ENCODE measurements around the gene SLBP. TPM values are rescaled to one million over a fixed set of nuclear protein-coding genes. Genes with fewer than 3 reads are reported as not detected.
A peak's percentile ranks its signal among the peaks of the same experiment; 100 is the strongest.

SLBP gene
- total and polyA plus RNA-seq, 2 donors (not counting 3 experiments of a cell fraction or from before 2014, with no cell fraction given), result 48.3 to 63.1 TPM

- H3K4me1 ChIP-seq (ENCODE audit: control insufficient read depth, extremely low read depth, insufficient read depth, low read length), result peaks cover 10% of the 10 kb centered on the region
- FAIRE-seq, result peak; percentile 79
- peak; percentile 43 for TF ChIP-seq POLR2A (IDR thresholded peaks at IDR 0.05; ENCODE audit: low read depth, low read length)
- TF ChIP-seq POLR2AphosphoS5 (IDR thresholded peaks at IDR 0.05; ENCODE audit: insufficient read depth, low read depth, low read length), result peak; percentile 64
- TF ChIP-seq MYC (IDR thresholded peaks at IDR 0.05; ENCODE audit: low read depth, low read length), result no peak
- no peak for TF ChIP-seq MAX (IDR thresholded peaks at IDR 0.05; ENCODE audit: insufficient read depth, insufficient read length)
- DNase-seq (ENCODE audit: low read depth, low spot score), result peak; percentile 84
- peak within 1 kb of the TSS; percentile 34 for H3K9ac ChIP-seq (replicated peaks; ENCODE audit: extremely low read depth, insufficient read depth, low read length)
- CTCF ChIA-PET, result interaction anchor here (1.5 to 2.1 kb wide), 2 partner anchors 9 to 43 kb away, joined by 3 to 14 read pairs; no protein-coding TSS in a partner anchor
- intact Hi-C loops (cut with micrococcal nuclease) (loop anchor here (2.0 kb wide), 1 partner anchor 29 kb away; the partner anchor contains the start of gene SLBP), dilution Hi-C loops (cut with MboI; ENCODE audit: extremely low pct_ligation_motif_present, low sequenced_read_pairs) (no loop called here)
- H4K20me1 ChIP-seq (replicated peaks; ENCODE audit: control insufficient read depth, extremely low read depth, insufficient read depth, low read length), result no peaks in the 10 kb centered on the region
- no peaks in the 10 kb centered on the region for H3K27me3 ChIP-seq (ENCODE audit: control insufficient read depth in 2 of 2, insufficient read depth in 2 of 2, low read length in 2 of 2)
- no peaks in the 10 kb centered on the region for H3K9me1 ChIP-seq (replicated peaks; ENCODE audit: control insufficient read depth, extremely low read depth, insufficient read depth, low read length)
- POLR2A ChIA-PET, result no interaction called here
- peak within 1 kb of the TSS; percentile 81 for H3K4me2 ChIP-seq (ENCODE audit: insufficient read depth, low read length)
- no peaks in the 10 kb centered on the region for H3K79me2 ChIP-seq (ENCODE audit: control insufficient read depth, insufficient read depth, low read length)
- no peaks in the 10 kb centered on the region for H3K9me3 ChIP-seq (replicated peaks; ENCODE audit: control insufficient read depth, insufficient read depth, low read length)
- H3K36me3 ChIP-seq (ENCODE audit: control insufficient read depth in 2 of 2, extremely low read depth in 1 of 2, insufficient read depth in 2 of 2, low read length in 2 of 2), result no peaks in the 10 kb centered on the region
- BruUV-seq (replicated peaks), result no TSS peak
- H3K4me3 ChIP-seq (replicated peaks in 1 of 3; ENCODE audit: insufficient read depth in 1 of 3, low read depth in 1 of 3, low read length in 3 of 3), result peak within 1 kb of the TSS; percentile 19 to 49 (median 47)
- peak within 1 kb of the TSS; percentile 90 for H2AFZ ChIP-seq (ENCODE audit: low read depth, low read length)
- H3K27ac ChIP-seq (ENCODE audit: insufficient read depth, low read depth, low read length), result no peak within 1 kb of the TSS
Measured at GRCh38 chr4:1683736-1684505, 28.2 kb downstream of the SLBP start, which contains the start of gene FAM53A. Gene FAM53A (minus strand): TSS chr4:1684313. CDS start chr4:1668741, 15,572 bp downstream.

GRCh38 chr4:1683261-1683735 is 28.8 kb downstream of the SLBP start:
- FAIRE-seq, result peak; percentile 82
- H3K27ac ChIP-seq (ENCODE audit: insufficient read depth, low read depth, low read length), result no peak overlapping the region

More at GRCh38 chr4:1683261-1683735, 28.8 kb downstream of the SLBP start:
- Histone ChIP-seq H4K20me1 (replicated peaks; ENCODE audit: control insufficient read depth, extremely low read depth, insufficient read depth, low read length) (no peaks in the 10 kb centered on the region), H2AFZ (ENCODE audit: low read depth, low read length) (peak overlapping the region; percentile 90), H3K4me2 (ENCODE audit: insufficient read depth, low read length) (peak overlapping the region; percentile 81), H3K36me3 (ENCODE audit: control insufficient read depth in 2 of 2, extremely low read depth in 1 of 2, insufficient read depth in 2 of 2, low read length in 2 of 2) (no peaks in the 10 kb centered on the region), H3K4me3 (replicated peaks in 1 of 3; ENCODE audit: insufficient read depth in 1 of 3, low read depth in 1 of 3, low read length in 3 of 3) (peak overlapping the region in 2 of 3 experiments; percentile 47 to 49), H3K4me1 (ENCODE audit: control insufficient read depth, extremely low read depth, insufficient read depth, low read length) (peaks cover 10% of the 10 kb centered on the region), H3K27me3 (ENCODE audit: control insufficient read depth in 2 of 2, insufficient read depth in 2 of 2, low read length in 2 of 2) (no peaks in the 10 kb centered on the region), H3K9me1 (replicated peaks; ENCODE audit: control insufficient read depth, extremely low read depth, insufficient read depth, low read length) (no peaks in the 10 kb centered on the region), H3K9me3 (replicated peaks; ENCODE audit: control insufficient read depth, insufficient read depth, low read length) (no peaks in the 10 kb centered on the region), H3K79me2 (ENCODE audit: control insufficient read depth, insufficient read depth, low read length) (no peaks in the 10 kb centered on the region), H3K9ac (replicated peaks; ENCODE audit: extremely low read depth, insufficient read depth, low read length) (peak overlapping the region; percentile 34)
- TSS peak; percentile 11 for BruUV-seq (replicated peaks)
- dilution Hi-C loops (cut with MboI; ENCODE audit: extremely low pct_ligation_motif_present, low sequenced_read_pairs) (no loop called here), intact Hi-C loops (cut with micrococcal nuclease) (no loop called here)
- POLR2A ChIA-PET, result no interaction called here
- TF ChIP-seq POLR2A (IDR thresholded peaks at IDR 0.05; ENCODE audit: low read depth, low read length), result no peak
- no peak for TF ChIP-seq FOS (IDR thresholded peaks at IDR 0.05; ENCODE audit: borderline replicate concordance, insufficient read depth, low read length)
- CTCF ChIA-PET, result interaction anchor here (1.5 to 2.1 kb wide), 2 partner anchors 10 to 43 kb away, joined by 3 to 14 read pairs; no protein-coding TSS in a partner anchor
- DNase-seq (ENCODE audit: low read depth, low spot score), result peak; percentile 48

All from endothelial cell of umbilical vein (primary cell).